Mesenchymal stem cell (in vitro differentiated cells and primary cell): ENCODE results near the gene HDAC3.
A peak's percentile ranks its signal among the peaks of the same experiment; 100 is the strongest.
"Not testable (repeated sequence)": the region's sequence is repeated elsewhere in the genome, so short reads cannot be mapped to it uniquely, and the experiment has no call there.

ENCODE experiments used
- DNase-seq: peaks from one replicate; pipeline ENCODE4 v3.0.0-alpha.2; 2013
- H2AFZ ChIP-seq: one replicate; pipeline ENCODE4 v1.6.1; 2013; ENCODE audit warnings: low read depth, mild to moderate bottlenecking, control low read depth, inconsistent platforms, low read length, moderate library complexity
- H2AK5ac ChIP-seq: 2 replicates; pipeline ENCODE4 v1.6.1; 2013; ENCODE audit warnings: low read length, moderate library complexity, mild to moderate bottlenecking, inconsistent platforms; ENCODE audit not compliant: severe bottlenecking
- H2BK120ac ChIP-seq: one replicate; pipeline ENCODE4 v1.6.1; 2013; ENCODE audit warnings: low read depth, mild to moderate bottlenecking, inconsistent platforms, low read length, moderate library complexity
- H2BK12ac ChIP-seq, 2 experiments: one replicate each; pipeline ENCODE4 v1.6.1; 2013; ENCODE audit warnings: inconsistent platforms in 2 of 2, low read length in 2 of 2, mild to moderate bottlenecking in 2 of 2, moderate library complexity in 2 of 2, control low read depth in 1 of 2
- H2BK15ac ChIP-seq: one replicate; pipeline ENCODE4 v1.6.1; 2013; ENCODE audit warnings: mild to moderate bottlenecking, low read depth, inconsistent platforms; ENCODE audit not compliant: poor library complexity, severe bottlenecking
- H2BK5ac ChIP-seq: 2 replicates; pipeline ENCODE4 v1.6.1; 2013; ENCODE audit warnings: low read depth, mild to moderate bottlenecking, low read length, control low read depth, inconsistent platforms; ENCODE audit not compliant: poor library complexity, severe bottlenecking
- H3K14ac ChIP-seq, 2 experiments: one replicate each; pipeline ENCODE4 v1.6.1; 2013; ENCODE audit warnings: inconsistent platforms in 2 of 2, low read length in 2 of 2, control low read depth in 1 of 2, mild to moderate bottlenecking in 1 of 2, moderate library complexity in 1 of 2
- H3K18ac ChIP-seq, 2 experiments: one replicate each; pipeline ENCODE4 v1.6.1; 2013; ENCODE audit warnings: inconsistent platforms in 2 of 2, low read length in 2 of 2, control low read depth in 1 of 2, low read depth in 1 of 2, mild to moderate bottlenecking in 1 of 2
- H3K23ac ChIP-seq, 2 experiments: one replicate each; pipeline ENCODE4 v1.6.1; 2013; ENCODE audit warnings: inconsistent platforms in 2 of 2, low read length in 2 of 2, mild to moderate bottlenecking in 2 of 2, moderate library complexity in 2 of 2, control low read depth in 1 of 2
- H3K27ac ChIP-seq: 2 replicates; pipeline ENCODE4 v1.5.1; 2013; ENCODE audit warnings: mild to moderate bottlenecking, moderate library complexity, low read length, control low read depth, inconsistent platforms; ENCODE audit not compliant: poor library complexity, severe bottlenecking
- H3K27me3 ChIP-seq, 2 experiments: 2 replicates each; pipeline versions ENCODE4 v1.6.1 to v1.7.0; 2013; ENCODE audit warnings: low read length in 2 of 2, mild to moderate bottlenecking in 2 of 2, moderate library complexity in 2 of 2, control low read depth in 1 of 2, inconsistent platforms in 1 of 2; ENCODE audit not compliant: control insufficient read depth in 1 of 2, insufficient read depth in 1 of 2
- H3K36me3 ChIP-seq, 2 experiments: 2 replicates each; pipeline versions ENCODE4 v1.6.1 to v1.7.0; 2013; ENCODE audit warnings: low read length in 2 of 2, control low read depth in 1 of 2, inconsistent platforms in 1 of 2, low read depth in 1 of 2, mild to moderate bottlenecking in 1 of 2; ENCODE audit not compliant: insufficient read depth in 2 of 2, control insufficient read depth in 1 of 2
- H3K4ac ChIP-seq, 2 experiments: one replicate each; pipeline ENCODE4 v1.6.1; 2013; ENCODE audit warnings: inconsistent platforms in 2 of 2, low read length in 2 of 2, mild to moderate bottlenecking in 2 of 2, moderate library complexity in 2 of 2, control low read depth in 1 of 2, low read depth in 1 of 2
- H3K4me1 ChIP-seq: 2 replicates; pipeline ENCODE4 v1.6.1; 2013; ENCODE audit warnings: low read depth, low read length, control low read depth; ENCODE audit not compliant: control insufficient read depth, insufficient read depth
- H3K4me2 ChIP-seq: 2 replicates; pipeline ENCODE4 v1.6.1; 2013; ENCODE audit warnings: low read length, mild to moderate bottlenecking, inconsistent platforms; ENCODE audit not compliant: poor library complexity, severe bottlenecking
- H3K4me3 ChIP-seq, 2 experiments: 2 replicates each; pipeline versions ENCODE4 v1.5.1 to v1.7.0; 2013; ENCODE audit warnings: low read length in 2 of 2, mild to moderate bottlenecking in 2 of 2, control low read depth in 1 of 2, low read depth in 1 of 2; ENCODE audit not compliant: insufficient read depth in 1 of 2
- H3K79me1 ChIP-seq: replicated peaks from 2 replicates; pipeline ENCODE4 v1.6.1; 2013; ENCODE audit warnings: mild to moderate bottlenecking, control low read depth, low read length, inconsistent platforms; ENCODE audit not compliant: poor library complexity, severe bottlenecking
- H3K9ac ChIP-seq: 2 replicates; pipeline ENCODE4 v1.7.0; 2013; ENCODE audit warnings: mild to moderate bottlenecking, low read length, moderate library complexity
- H3K9me3 ChIP-seq: 2 replicates; pipeline ENCODE4 v1.7.0; 2013; ENCODE audit warnings: mild to moderate bottlenecking, low read length; ENCODE audit not compliant: control insufficient read depth
- H4K8ac ChIP-seq: one replicate; pipeline ENCODE4 v1.6.1; 2013; ENCODE audit warnings: inconsistent platforms, mild to moderate bottlenecking, low read length, moderate library complexity
- H4K91ac ChIP-seq: one replicate; pipeline ENCODE4 v1.6.1; 2013; ENCODE audit warnings: mild to moderate bottlenecking, low read length, inconsistent platforms
- WGBS: methylation state at CpG from one replicate; pipeline ENCODE4 v1.1.7; 2013; ENCODE audit warnings: mixed read lengths; 5-methylcytosine and 5-hydroxymethylcytosine counted together

The HDAC3 gene

DNA sequence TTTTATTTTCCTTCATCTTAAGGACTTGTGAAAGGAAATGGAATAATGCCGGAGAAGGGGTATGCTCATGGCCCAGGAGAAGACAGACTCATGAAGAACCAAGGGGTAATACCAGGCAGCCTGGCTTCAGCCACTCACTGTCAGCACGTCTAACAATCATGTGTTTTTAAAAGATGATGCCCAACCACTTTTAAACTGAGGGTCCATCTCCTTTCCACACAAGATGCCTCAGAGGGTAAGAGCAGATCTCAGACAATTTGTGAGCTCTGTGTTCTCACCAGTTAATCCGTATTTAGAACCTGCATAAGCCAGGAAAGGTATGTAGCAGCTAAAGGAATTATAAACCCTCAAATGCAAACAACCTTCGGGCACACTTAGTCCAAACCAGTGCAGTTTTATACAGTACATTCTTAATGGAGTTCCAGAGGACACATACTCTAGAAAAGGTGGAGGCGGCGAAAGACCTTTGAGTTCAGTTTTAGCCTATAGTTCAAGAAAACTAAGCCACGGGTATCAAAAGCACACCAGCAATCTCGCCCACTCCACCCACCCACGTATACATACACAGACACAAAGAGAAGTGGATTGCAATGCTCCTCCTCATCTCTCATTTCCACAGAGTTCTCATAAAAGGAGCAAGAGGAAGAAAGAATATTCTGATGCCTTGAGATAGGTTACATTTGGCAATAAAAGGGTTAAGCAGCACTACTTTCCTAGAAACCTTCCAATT is 20.5 kb downstream of the HDAC3 start:
- Histone ChIP-seq H3K4me1 (no peaks in the 10 kb centered on the region), H2BK15ac (no peak overlapping the region), H2BK12ac (no peak overlapping the region), H3K9ac (peak overlapping the region; percentile 91), H3K9me3 (no peaks in the 10 kb centered on the region), H3K36me3 (peaks cover 6 to 13% of the 10 kb centered on the region in 2 experiments), H3K23ac (no peak overlapping the region), H4K8ac (no peak overlapping the region), H2BK5ac (no peak overlapping the region), H3K18ac (no peak overlapping the region), H2AFZ (no peak overlapping the region), H3K14ac (no peak overlapping the region), H2BK120ac (no peak overlapping the region), H3K27me3 (no peaks in the 10 kb centered on the region), H3K4me2 (no peak overlapping the region), H3K79me1 (peaks cover 6% of the 10 kb centered on the region), H2AK5ac (no peak overlapping the region), H3K4ac (no peak overlapping the region), H3K27ac (no peak overlapping the region), H3K4me3 (peak overlapping the region in 1 of 2 experiments; percentile 93), H4K91ac (no peak overlapping the region)
- DNase-seq: no peak
- 99% methylated on average over 7 of the region's 9 CpGs for WGBS

DNA sequence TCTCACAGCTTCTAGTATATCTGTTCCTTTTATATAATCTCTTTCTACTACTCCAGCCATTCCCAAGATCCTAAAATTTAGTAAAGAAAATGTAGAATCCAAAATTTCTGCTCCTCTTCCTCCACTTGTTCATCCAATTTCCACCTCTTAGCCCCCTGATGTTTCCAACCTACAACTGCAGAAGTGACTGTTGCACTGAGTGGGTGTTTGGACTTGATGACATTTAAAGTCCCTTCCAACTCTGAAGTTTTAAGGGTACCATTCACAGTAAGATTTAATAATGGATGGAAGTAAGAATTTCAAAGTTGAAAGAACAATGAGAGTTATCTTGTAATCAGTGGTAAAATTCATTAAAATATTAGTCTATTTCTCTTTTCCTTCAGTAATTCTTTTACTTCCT is 23.3 kb downstream of the HDAC3 start:
- H3K36me3 ChIP-seq: no peaks in the 10 kb centered on the region
- no peak overlapping the region for H2BK5ac ChIP-seq
- H4K8ac ChIP-seq: no peak overlapping the region
- no peak overlapping the region for H2AK5ac ChIP-seq
- no peak overlapping the region for H2BK12ac ChIP-seq
- H2BK120ac ChIP-seq: no peak overlapping the region
- no peaks in the 10 kb centered on the region for H3K9me3 ChIP-seq
- H3K27me3 ChIP-seq: no peaks in the 10 kb centered on the region
- H3K4ac ChIP-seq: no peak overlapping the region
- no peak overlapping the region for H3K14ac ChIP-seq
- H3K9ac ChIP-seq: no peak overlapping the region
- no peak overlapping the region for H2BK15ac ChIP-seq
- H4K91ac ChIP-seq: no peak overlapping the region
- H3K4me3 ChIP-seq: no peak overlapping the region
- no peak overlapping the region for H3K18ac ChIP-seq
- H3K23ac ChIP-seq: no peak overlapping the region
- no peak overlapping the region for H3K27ac ChIP-seq
- DNase-seq: no peak
- no peak overlapping the region for H3K4me2 ChIP-seq
- H2AFZ ChIP-seq: no peak overlapping the region
- no peaks in the 10 kb centered on the region for H3K4me1 ChIP-seq
- H3K79me1 ChIP-seq: peaks cover 14% of the 10 kb centered on the region

DNA sequence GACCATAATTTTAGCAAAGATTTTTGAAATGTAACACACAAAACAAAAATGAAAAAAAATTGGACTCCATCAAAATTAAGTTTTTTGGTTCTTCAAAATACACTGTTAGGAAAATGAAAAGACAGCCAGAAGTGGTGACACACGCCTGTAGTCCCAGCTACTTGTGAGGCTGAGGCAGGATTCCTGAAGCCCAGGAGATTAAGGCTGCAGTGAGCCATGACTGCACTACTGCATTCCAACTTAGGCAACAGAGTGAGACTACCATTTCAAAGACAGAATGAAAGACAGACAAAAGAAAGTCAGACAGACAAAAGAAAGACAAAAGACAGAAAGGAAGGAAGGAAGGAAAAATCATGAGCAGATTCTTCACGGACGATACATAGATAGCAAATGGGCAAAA is 25.4 kb downstream of the HDAC3 start:
- Histone ChIP-seq H3K18ac (no peak overlapping the region), H3K14ac (no peak overlapping the region), H3K9me3 (no peaks in the 10 kb centered on the region), H4K8ac (no peak overlapping the region), H3K9ac (no peak overlapping the region), H2BK15ac (no peak overlapping the region), H3K4ac (no peak overlapping the region), H3K23ac (no peak overlapping the region), H2BK120ac (no peak overlapping the region), H3K36me3 (no peaks in the 10 kb centered on the region), H3K27me3 (no peaks in the 10 kb centered on the region), H3K4me2 (no peak overlapping the region), H2BK12ac (no peak overlapping the region), H4K91ac (no peak overlapping the region), H2BK5ac (no peak overlapping the region), H3K4me3 (no peak overlapping the region), H3K79me1 (peaks cover 15% of the 10 kb centered on the region), H2AFZ (no peak overlapping the region), H3K4me1 (peaks cover 2% of the 10 kb centered on the region), H2AK5ac (no peak overlapping the region), H3K27ac (no peak overlapping the region)
- 97% methylated on average over 3 of the region's 3 CpGs for WGBS
- DNase-seq: no peak

DNA sequence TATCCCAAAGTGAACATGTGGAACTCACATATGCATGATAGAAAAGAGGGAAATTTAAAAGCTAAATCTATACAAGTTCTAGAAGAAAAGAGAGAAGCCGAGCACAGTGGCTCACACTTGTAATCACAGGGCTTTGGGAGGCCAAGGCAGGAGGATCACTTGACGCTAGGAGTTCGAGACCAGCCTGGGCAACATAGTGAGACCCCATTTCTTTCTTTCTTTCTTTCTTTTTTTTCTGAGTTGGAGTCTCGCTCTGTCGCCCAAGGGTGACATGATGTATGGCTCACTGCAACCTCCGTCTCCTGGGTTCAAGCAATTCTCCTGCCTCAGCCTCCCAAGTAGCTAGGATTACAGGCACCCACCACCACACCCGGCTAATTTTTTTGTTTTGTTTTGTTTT is 26.7 kb downstream of the HDAC3 start:
- H2AFZ ChIP-seq, H3K9ac ChIP-seq, DNase-seq, H3K27me3 ChIP-seq, H3K9me3 ChIP-seq, H3K14ac ChIP-seq, H4K91ac ChIP-seq, H2BK120ac ChIP-seq, H3K4me2 ChIP-seq, H2BK5ac ChIP-seq, H3K23ac ChIP-seq, H3K27ac ChIP-seq, H2BK12ac ChIP-seq, H2AK5ac ChIP-seq, H3K36me3 ChIP-seq, H3K4ac ChIP-seq, H3K18ac ChIP-seq, H3K4me3 ChIP-seq, H4K8ac ChIP-seq, H3K4me1 ChIP-seq, H2BK15ac ChIP-seq: not testable (repeated sequence)
- H3K79me1 ChIP-seq: peaks cover 19% of the 10 kb centered on the region
- WGBS: 100% methylated on average over 6 of the region's 7 CpGs
